GM21737 (cell line): Measurements from ENCODE around the gene PITPNM3.

Experiments
- ATAC-seq: cut with Tn5 transposase; IDR thresholded peaks from one replicate; pipeline ENCODE4 v1.9.1; 2021; ENCODE audit warnings: mild to moderate bottlenecking, moderate library complexity; ENCODE audit not compliant: unreplicated experiment

PITPNM3 gene

DNA sequence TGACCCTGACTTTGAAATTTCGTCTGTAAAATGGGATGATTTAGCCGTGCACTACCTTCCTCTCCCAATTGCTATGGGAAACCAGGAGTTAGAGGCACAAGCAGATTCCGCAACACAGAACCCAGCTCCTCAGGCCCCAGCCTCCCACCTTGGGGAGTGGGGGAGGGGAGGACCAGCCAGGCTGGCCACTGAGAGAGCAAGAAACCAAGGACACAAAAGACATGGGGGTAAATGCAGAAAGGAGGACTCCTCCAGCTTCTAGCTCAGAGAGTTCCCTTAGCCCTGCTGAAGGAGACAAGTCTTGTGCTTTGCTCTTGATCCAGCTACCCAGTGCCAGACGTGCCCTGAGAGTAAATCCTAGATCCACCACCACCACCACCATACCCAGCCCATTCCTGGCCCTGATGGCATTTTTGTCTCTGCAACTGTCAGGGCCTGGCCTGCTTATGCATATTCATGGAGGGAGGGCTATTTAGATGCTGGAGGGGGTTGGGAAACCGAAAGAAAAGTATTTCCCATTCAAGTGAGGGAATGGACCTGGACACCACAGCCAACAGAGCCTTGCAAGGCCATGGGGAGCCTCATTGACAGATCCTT, 25.9 kb downstream of the PITPNM3 start:
- no peak for ATAC-seq

DNA sequence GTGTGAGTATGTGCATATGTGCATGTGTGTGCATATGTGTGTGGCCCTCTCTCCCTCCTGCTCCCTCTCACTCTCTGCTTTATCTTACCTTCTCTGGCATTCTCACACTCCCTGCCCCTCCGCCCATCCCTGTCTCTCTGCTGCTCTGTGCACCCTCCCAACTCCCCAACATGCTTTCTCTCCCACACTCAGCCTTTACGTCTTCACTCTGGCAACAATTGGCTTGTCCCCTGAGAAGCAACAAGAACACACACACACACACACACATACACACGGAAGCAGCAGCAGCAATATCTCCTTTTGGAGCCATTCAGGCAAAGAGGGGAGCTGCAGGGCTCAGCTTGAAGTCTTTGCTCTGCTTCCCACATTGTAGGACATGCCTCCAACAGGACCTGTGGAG, 27.8 kb downstream of the PITPNM3 start:
- no peak for ATAC-seq

DNA sequence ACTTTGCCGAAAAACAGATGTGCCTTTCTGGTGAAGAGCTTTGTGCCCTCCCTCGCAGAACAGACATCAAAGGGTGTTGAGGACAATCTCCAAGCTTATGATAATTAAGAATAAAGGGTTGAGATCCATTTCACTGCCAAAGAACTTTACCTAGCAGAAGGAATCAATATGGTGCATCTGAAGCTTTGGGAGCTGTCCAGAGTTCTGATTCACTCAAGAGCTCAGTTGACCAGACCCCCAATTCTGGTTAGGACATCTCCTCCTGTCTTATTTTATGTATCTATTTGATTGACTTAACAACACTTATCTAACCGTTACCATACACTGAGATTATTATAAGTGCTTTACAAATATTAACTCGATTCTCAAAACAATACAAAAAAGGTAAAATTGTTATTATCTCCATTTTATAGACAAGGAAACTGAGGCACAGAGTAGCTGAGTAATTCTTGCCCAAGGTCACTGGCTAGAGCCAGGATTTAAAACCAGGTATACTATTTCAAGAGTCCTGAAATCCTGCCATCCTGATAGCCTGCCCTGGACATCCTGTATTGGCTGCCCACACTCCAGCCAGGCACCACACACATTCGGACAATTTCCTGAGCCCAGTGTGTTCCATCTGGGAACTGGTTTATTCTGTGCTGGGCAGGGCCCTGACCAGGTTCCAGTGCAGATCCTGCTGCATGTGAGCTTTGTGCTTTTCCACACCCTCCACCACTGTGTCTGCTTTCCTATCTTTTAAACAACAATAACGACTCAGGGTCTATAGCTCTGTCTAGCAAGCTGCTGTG, 29.8 kb downstream of the PITPNM3 start:
- ATAC-seq: no peak

DNA sequence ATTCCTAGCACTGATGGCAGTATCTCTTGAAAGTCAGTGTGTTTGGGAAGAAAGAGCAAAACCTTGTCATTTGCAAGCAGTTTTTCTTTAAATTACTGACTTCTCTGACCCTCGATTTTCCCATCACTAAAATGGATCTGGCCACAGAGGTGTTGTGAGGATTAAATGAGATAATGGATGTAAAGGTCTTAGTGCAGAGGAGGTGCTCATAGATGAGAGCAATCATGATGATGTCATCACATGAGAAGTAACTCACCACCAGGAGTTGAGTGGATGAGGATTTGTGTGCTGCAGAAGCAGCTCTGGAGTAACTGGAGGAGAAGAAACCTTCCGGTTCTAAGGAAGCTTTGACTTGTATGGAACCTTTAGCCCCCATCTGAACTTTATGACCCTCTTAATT, 30.6 kb downstream of the PITPNM3 start:
- no peak for ATAC-seq

DNA sequence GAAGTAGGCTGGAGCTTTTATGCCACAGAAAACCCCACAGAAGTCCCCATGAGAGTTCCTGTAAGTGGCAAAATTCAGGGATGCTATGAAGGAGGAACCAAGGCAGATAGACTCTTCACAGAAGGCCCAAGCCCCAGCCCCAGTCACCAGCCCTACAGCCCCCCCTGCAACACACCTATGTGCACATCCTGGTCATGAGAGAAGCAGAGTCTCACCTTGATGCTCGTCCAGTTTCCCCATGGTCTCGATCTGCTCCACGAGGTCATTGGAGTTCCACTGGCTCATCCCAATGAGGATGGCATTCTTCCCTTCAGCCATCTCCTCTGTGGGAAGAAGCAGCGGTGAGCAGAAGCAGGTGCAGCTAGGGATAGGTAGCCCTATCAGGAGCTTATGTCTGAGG, 31.2 kb downstream of the PITPNM3 start:
- no peak for ATAC-seq

DNA sequence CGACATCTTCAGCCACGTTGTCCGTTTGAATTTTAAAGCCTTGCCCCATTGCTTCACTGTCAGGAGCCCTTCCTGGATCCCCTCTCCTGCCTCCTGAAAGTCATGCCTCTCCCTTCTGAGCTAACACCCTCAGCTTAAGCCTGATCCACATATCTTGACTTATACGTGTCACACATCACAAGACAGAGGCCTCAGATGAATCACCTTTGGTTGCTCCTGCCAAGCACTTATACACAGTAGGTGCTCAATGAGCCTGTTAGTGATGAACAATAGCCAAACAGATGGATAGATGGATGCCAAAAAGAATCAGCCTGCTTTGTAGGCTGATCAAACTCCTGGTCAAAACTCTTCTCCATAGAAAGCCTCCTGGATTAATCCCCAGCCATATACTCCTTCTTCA, 31.8 kb downstream of the PITPNM3 start:
- ATAC-seq: no peak

DNA sequence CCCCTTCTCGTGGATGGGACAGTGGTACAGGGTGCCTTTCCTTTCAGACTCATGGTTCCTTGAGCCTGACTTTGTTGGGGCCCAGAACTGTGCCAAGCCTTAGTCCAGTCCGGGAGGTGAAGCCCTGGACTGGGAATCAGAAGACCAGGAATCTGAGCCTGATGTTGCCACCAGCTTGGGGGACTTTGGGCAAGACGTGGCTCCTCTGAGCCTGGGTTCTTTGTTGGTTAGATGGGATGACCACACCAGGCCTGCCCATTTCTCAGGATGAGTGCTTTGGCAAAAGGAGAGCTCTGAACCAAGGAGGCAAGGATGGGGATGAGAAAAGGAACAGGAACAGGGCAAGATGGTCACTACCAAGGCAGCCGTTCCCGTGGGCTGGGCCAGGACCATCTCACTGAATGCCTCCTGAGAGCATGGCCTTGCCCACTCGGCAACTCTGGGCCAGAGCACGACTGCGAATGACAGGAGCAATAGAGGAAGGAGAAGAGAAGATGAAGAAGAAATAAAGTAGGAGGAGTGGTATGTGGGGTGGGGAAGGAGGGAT, 32.5 kb downstream of the PITPNM3 start:
- ATAC-seq: no peak

DNA sequence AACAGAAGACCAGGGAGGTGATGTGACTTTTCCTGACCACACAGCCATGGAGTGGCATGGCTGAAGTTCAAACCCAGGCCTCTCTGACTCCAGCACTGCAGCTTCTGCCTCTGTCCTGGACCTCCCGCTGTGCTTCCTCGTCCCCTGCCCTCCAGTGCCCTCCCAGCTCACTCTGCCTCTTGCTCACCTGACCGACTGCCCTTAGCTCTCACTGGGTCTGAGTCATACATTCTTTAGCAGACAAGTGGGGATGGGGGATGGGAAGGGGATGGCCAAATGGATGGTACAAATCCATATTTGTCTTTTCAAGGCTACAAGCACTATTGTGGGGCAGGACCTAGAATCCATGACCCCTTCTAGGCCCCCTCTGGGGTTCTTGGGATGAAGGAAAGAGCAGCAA, 33.0 kb downstream of the PITPNM3 start:
- no peak for ATAC-seq

DNA sequence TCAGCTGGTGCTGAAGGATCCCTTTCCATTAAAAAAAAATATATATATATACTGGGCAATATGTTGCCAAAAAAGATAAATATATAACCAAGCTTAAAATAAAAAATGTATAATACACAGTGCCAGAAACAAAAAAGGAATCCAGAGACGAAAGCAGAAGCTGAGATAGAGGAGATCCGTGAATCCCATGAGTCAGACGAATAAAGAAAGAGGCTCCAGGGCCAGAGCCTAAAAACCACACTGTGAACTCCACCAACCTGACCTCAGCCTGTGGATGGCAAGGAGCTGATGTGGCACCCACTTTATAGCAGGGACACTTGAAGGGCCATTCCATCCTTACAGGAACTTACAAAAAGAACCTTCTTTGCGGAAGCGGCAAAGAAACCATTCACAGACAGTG, 34.8 kb downstream of the PITPNM3 start:
- ATAC-seq: no peak

DNA sequence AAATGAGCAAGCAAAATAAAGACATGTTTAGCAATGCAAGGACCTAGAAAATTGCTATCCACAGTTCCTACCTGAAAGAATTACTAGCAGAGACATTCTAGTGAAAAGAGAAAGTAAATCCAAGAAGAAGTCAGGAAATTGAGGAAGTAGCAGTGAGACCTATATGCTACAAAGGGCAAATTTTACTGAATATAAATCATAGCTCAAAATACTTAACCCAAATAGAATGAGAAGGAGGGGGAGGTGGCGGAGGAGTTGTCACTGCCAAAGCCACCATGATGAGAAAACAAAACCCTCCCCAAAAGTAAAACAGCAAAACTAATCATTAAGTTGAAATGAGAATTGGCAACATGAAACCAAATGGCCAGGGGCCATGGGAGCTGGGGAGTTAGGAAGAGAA, 39.3 kb downstream of the PITPNM3 start:
- ATAC-seq: no peak

DNA sequence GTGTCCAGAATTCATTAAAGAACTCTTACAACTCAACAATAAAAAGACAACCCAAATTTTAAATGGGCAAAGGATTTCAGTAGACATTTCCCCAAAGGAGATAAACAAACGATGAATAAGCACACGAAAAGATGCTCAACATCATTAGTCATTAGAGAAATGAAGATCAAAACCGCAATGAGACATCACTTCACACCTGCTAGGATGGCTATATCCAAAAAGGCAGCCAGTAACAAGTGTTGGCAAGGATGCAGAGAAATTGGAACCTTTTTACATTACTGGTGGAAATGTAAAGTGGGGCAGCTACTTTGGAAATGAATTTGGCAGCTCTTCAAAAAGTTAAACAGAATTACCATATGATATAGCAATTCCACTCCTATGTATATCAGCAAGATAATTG, 42.0 kb downstream of the PITPNM3 start:
- ATAC-seq: no peak

DNA sequence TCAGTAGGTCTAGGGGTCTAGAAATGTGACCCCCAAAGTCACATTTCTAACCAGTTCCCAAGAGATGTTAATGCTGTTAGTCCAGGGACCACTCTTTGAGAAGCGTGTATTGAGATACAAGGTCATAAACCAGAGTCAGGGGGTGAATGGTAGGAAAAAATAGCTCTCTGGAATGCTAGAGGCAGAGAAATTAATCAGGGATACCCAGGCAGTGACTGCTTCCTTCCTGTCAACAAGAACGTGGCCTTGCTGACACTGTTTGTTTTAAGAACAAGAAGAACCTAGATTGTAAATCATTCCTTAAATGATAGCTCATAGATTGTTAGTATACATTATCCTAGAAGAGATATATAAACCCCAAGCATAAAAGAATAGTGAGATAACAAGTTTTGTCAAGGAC, 43.8 kb downstream of the PITPNM3 start:
- ATAC-seq: no peak

DNA sequence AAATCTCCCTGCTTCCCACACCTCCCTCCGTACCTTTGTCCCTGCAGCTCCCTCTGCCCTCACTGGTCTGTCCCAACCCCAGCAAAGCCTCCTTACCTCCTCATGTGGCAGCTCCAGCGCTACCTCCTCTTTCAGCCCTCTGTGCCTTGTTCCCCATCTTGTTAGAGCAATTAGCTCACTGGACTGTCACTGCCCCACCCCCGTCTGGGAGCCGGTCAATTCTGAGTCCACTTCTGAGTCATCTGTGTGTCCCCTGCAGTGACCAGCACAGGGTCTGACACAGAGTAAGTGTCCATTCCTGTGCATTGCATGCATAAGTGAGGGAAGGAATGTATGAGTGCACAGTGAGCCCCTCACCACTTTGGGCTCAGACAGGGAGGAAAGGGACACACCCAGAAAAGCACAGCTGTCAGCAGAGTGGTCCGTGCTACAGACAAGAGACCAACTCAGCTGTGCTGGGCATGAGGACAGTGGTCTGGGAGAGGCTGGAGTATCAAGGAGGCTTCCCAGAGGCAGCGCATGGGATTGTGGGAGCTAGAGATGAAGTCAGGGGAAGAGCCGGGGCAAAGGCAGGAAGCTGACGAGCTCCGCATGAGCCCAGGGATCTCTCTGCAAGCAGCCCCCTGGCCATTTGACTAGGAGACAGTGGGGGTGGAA, 45.9 kb downstream of the PITPNM3 start:
- no peak for ATAC-seq

DNA sequence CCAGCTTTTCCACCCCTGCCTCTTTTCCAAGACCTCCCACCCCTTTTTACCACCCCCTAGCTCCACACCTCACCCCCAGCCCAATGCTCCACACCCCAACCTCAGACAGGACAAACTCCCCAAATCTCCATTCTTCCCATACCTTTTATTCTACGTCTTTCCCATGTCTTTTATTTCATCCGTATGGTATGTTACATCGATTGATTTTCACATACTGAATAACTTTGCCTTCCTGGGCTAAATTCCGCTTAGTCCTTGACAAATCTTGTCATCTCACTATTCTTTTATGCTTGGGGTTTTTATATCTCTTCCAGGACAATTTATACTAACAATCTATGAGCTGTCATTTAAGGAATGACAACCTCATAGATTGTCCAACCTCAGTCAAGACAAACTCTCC, 46.4 kb downstream of the PITPNM3 start:
- ATAC-seq: no peak

DNA sequence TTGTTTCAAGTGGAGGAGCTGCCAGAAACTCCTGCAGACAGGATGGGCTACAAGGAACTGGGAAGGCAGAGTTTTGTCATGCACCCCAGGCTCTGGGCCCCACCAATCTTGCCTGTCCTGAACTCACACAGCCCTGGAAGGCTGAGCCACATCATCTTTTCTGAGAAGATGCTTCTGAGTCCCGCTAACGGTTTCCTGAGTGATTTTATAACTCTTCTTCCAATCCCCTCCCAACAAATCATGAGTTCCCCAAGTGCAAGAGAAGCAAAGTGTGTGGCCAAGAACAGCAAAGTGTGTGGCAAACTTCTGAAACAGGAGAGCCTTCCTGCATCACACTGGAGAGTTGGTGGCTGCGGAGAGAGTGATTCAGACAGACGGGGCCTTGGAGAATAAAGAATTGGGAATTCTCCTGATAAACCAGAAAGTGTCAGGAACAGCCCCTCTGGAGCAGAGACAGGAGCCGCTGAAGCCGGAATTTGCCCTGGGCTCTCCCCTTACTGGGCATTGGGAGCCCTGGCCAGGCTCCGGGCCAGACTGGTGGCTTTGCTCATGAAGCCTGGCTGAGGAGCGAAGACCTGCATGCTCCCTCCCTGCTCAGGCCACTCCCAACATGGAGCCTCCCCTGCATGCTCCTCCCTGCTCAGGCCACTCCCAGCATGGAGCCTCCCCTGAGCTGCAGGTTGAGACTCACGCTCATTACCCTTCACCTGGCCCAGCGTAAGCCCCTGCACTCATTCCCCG, 47.2 kb downstream of the PITPNM3 start:
- no peak for ATAC-seq

DNA sequence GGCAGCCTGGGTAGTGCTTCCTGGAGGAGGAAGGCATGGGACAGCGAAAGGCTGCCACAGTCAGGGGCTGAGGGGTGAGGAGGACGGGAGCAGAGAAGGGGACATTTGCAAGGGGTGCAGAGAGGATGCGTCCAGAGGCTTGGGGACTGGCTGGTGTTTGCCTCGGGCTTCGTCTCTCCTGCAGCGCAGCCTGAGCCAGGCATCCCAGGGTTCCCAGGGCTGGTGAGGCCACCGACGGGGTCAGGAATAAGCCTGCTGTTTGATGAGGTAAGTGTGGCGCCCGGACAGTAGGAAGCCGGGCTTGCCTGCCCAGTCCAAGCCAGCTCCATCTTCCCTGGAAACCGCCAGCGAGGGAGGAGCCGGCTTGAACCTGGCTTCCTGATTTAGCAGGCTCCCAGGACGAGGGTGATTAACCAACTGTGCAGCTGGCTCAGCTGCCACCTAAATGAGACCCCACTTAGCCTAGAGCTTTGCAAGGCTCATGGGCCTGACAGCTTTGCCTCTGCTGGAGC, 47.8 kb downstream of the PITPNM3 start:
- ATAC-seq: no peak

DNA sequence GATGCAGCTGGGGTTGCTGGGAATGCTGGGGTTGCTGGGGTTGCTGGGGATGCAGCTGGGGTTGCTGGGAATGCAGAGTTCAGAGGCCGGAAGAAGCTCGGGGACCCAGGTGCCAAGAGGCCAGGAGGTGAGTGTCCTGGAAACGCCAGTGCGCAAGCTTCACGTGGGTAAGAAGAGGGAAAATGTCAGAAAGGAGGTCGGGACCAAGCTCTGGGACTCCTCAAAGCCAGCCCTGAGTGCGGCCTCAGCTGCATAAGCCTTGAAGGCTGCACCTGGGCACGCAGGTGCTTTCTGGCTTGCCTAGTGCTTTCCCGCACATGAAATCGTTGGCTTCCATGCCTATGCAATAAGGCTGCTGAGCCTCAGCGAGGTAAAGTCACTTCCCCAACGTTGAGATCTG, 48.3 kb downstream of the PITPNM3 start:
- no peak for ATAC-seq

DNA sequence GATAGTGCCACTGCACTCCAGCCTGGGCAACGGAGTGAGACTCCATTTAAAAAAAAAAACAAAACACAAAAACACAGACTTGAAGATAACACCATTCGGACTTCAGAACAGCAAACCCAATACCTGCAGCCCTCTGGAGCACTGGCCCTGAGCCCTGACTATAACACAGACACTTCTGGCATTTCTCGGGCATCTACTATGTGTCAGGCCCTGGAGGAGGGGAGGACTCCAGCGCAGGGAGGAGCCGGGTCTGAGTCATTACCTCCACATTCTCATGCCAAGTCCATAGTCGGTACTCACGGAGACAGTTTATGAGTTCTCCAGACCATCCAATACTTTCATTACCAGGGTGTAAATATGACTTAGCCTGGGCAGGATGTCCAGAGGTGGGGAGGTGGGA, 48.8 kb downstream of the PITPNM3 start:
- no peak for ATAC-seq

DNA sequence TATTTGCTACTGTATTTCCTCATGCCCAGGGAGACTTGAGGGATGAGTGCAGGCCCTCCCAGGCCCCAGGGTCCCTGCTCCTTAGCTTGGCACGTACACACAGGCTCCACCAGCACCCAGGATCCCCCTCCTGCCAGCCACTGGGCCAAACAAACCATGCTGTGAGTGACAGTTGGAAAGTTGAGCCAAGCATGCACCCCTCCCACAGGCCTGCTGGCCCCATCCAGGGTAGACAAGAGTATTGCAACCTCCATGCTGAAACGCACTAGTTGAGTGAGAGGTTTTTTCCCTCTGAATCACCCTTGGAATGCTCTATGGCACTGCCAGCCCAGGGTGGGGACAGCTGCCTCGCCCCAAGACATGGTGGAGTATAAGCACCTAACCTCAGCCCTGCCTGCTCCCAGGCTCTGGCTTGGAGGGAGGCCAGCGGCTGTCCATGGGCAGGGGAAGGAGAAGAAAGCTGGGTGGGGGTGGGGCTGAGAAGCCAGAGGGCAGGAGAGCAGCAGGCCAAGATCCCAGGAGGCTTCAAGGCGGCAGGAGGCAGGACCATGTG, 49.6 kb downstream of the PITPNM3 start:
- no peak for ATAC-seq

DNA sequence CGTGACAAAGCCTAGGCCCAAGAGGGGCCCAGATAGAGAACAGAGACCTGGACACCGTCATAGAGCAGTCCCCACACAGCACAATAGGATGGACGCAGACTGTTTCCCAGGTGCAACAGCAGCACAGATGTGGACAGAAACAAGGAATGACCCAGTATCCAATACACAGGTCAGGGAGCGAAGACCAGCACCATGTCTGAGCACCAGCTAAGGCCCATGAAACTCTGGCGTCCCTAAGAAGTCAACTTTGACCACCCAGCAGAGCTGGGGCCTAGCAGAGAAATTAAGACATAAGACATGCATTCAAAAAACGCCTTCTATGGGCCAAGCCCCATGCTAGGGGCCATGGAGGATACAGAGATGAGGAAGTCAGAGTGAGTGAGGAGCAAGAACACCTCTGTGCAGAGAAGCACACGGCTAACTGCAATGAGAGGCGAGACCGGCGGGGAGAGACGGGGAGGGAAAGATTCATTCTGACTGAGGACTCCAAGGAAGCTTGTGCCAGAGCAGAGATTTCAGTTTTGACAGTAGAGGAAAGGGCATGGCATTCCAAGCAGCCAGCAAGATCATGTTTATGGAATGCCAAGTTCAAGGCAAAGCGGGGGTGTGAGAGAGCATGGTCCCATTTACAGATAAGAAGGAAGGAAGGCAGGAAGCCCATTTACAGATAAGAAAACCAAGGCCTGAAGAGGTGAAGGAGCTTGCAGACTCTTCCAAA, 50.8 kb downstream of the PITPNM3 start:
- ATAC-seq: no peak
